GM13976 (cell line): ENCODE measurements around the gene FBXW7.

Source experiments
- DNase-seq: peaks from one replicate; pipeline ENCODE4 v3.0.0; 2012; ENCODE audit warnings: low spot score
- CTCF ChIP-seq: IDR thresholded peaks from 2 replicates; pipeline ENCODE4 v1.5.1; 2012; ENCODE audit warnings: borderline replicate concordance, mild to moderate bottlenecking; ENCODE audit not compliant: insufficient read depth; ENCODE audit errors: extremely low read depth, missing control alignments, control extremely low read depth
- in situ Hi-C: fragments of 300-500 bp; cut with MboI; formaldehyde crosslinking; loops from one replicate; pipeline ENCODE4 v1.12.0; 2022; ENCODE audit warnings: low sequenced_read_pairs, mixed read lengths, inconsistent platforms; ENCODE audit not compliant: unreplicated experiment

Gene FBXW7

GRCh38 chr4:152536545-152537182, 772 bp upstream of the FBXW7 start:
- no peak for TF ChIP-seq CTCF
- DNase-seq, result peak; percentile 47
- in situ Hi-C loops, result no loop called here

GRCh38 chr4:152535360-152535902, 461 bp downstream of the FBXW7 start:
- in situ Hi-C loops, result no loop called here
- TF ChIP-seq CTCF, result no peak
- DNase-seq, result peak; percentile 35

- TF ChIP-seq CTCF, result no peak
- in situ Hi-C loops, result no loop called here
- DNase-seq, result no peak
These were observed 1.1 kb downstream of the FBXW7 start for GRCh38 chr4:152534541-152535359.

- peak; percentile 35 for DNase-seq
- TF ChIP-seq CTCF, result no peak
- in situ Hi-C loops, result no loop called here
These were observed 4.4 kb downstream of the FBXW7 start for GRCh38 chr4:152531479-152531878.

GRCh38 chr4:152530600-152530999, 5.3 kb downstream of the FBXW7 start:
- no peak for DNase-seq
- in situ Hi-C loops, result no loop called here
- TF ChIP-seq CTCF, result no peak

- DNase-seq, result no peak
- in situ Hi-C loops, result no loop called here
- TF ChIP-seq CTCF, result no peak
These were observed 6.0 kb downstream of the FBXW7 start for GRCh38 chr4:152529880-152530279.
